ENCODE results near the gene CALHM3.

Gene CALHM3

GRCh38 chr10:103474077-103474476 is 5.0 kb downstream of the CALHM3 start:
- no peak for DNase-seq (ENCODE audit: low spot score)

GRCh38 chr10:103473261-103473671 is 5.8 kb downstream of the CALHM3 start:
- DNase-seq (ENCODE audit: low spot score): no peak

- no peak for DNase-seq (ENCODE audit: low spot score)
Observed at GRCh38 chr10:103472005-103472404, 7.0 kb downstream of the CALHM3 start.

- no peak for DNase-seq (ENCODE audit: low spot score)
Observed at GRCh38 chr10:103470761-103471653, 8.0 kb downstream of the CALHM3 start.

GRCh38 chr10:103469201-103469600 is 9.8 kb downstream of the CALHM3 start:
- DNase-seq (ENCODE audit: low spot score): no peak

- DNase-seq (ENCODE audit: low spot score): no peak
Observed at GRCh38 chr10:103467406-103467805, 11.6 kb downstream of the CALHM3 start.

GRCh38 chr10:103466734-103467133 is 12.3 kb downstream of the CALHM3 start:
- DNase-seq (ENCODE audit: low spot score): no peak

GRCh38 chr10:103465411-103466179 is 13.4 kb downstream of the CALHM3 start:
- DNase-seq (ENCODE audit: low spot score): no peak

GRCh38 chr10:103463499-103463898 is 15.5 kb downstream of the CALHM3 start:
- DNase-seq (ENCODE audit: low spot score): no peak

- DNase-seq (ENCODE audit: low spot score): no peak
Observed at GRCh38 chr10:103459615-103460014, 19.4 kb downstream of the CALHM3 start.

GRCh38 chr10:103458720-103459119 is 20.3 kb downstream of the CALHM3 start, which contains the start of gene CALHM1:
CALHM1 (minus strand) TSS chr10:103458900; CDS start chr10:103458751, 149 bp downstream.
- DNase-seq (ENCODE audit: low spot score): no peak

- DNase-seq (ENCODE audit: low spot score): no peak
Observed at GRCh38 chr10:103457896-103458583, 21.0 kb downstream of the CALHM3 start.

GRCh38 chr10:103457176-103457712 is 21.8 kb downstream of the CALHM3 start:
- DNase-seq (ENCODE audit: low spot score): no peak

- no peak for DNase-seq (ENCODE audit: low spot score)
Observed at GRCh38 chr10:103456074-103456660, 22.9 kb downstream of the CALHM3 start.

- DNase-seq (ENCODE audit: low spot score): no peak
Observed at GRCh38 chr10:103455235-103455634, 23.8 kb downstream of the CALHM3 start.

- no peak for DNase-seq (ENCODE audit: low spot score)
Observed at GRCh38 chr10:103454026-103454425, 25.0 kb downstream of the CALHM3 start.

- DNase-seq (ENCODE audit: low spot score): no peak
Observed at GRCh38 chr10:103452506-103453230, 26.4 kb downstream of the CALHM3 start.

- peak; percentile 68 for DNase-seq (ENCODE audit: low spot score)
Observed at GRCh38 chr10:103451831-103452505, 27.1 kb downstream of the CALHM3 start, which contains the start of gene CALHM2. CALHM2 (minus strand) TSS chr10:103452370; CDS start chr10:103449941, 2,429 bp downstream.

GRCh38 chr10:103451091-103451813 is 27.8 kb downstream of the CALHM3 start:
- DNase-seq (ENCODE audit: low spot score): peak; percentile 80

Data from COLO829 (cell line).